Lung (tissue), 12 donors: Measurements from ENCODE around the gene BCAS3. TPM values are rescaled to one million over a fixed set of nuclear protein-coding genes. Genes with fewer than 3 reads are reported as not detected.

Experiments
- ATAC-seq: fragments of 200-7000 bp; cut with Tn5 transposase; one replicate; pipeline ENCODE4 v1.9.1; 2020; ENCODE audit warnings: moderate number of reproducible peaks; ENCODE audit not compliant: insufficient read depth, low FRiP score
- DNase-seq, 3 donors: peaks; one replicate each; pipeline ENCODE4 v3.0.0-alpha.2; 2013 to 2017
- H3K27ac ChIP-seq, 2 donors: one replicate each; pipeline ENCODE4 v1.5.1; 2013; ENCODE audit warnings: mild to moderate bottlenecking in 2 of 2, moderate library complexity in 2 of 2, control low read depth in 1 of 2, inconsistent platforms in 1 of 2, low read depth in 1 of 2, low read length in 1 of 2
- H3K27me3 ChIP-seq, 3 donors: one replicate each; pipeline ENCODE4 v1.5.1; 2013; ENCODE audit warnings: low read length in 2 of 3; ENCODE audit not compliant: control insufficient read depth in 3 of 3, insufficient read depth in 3 of 3
- H3K36me3 ChIP-seq, 4 donors: one replicate each; pipeline ENCODE4 v1.5.1; 2013; ENCODE audit warnings: low read length in 4 of 4, mild to moderate bottlenecking in 1 of 4, moderate library complexity in 1 of 4; ENCODE audit not compliant: control insufficient read depth in 4 of 4, insufficient read depth in 4 of 4
- H3K4me1 ChIP-seq, 5 donors: one replicate each; pipeline ENCODE4 v1.5.1; 2013; ENCODE audit warnings: low read length in 5 of 5, mild to moderate bottlenecking in 2 of 5, moderate library complexity in 1 of 5; ENCODE audit not compliant: control insufficient read depth in 5 of 5, insufficient read depth in 5 of 5
- H3K4me3 ChIP-seq: one replicate; pipeline ENCODE4 v1.5.1; 2013; ENCODE audit warnings: mild to moderate bottlenecking, control low read depth, moderate library complexity
- H3K9ac ChIP-seq, 2 donors: one replicate each; pipeline ENCODE4 v1.5.1; 2013; ENCODE audit warnings: low read length in 2 of 2, control low read depth in 1 of 2; ENCODE audit not compliant: insufficient read depth in 1 of 2
- H3K9me3 ChIP-seq, 4 donors: one replicate each; pipeline ENCODE4 v1.5.1; 2013; ENCODE audit warnings: low read length in 3 of 4, mild to moderate bottlenecking in 1 of 4, moderate library complexity in 1 of 4; ENCODE audit not compliant: control insufficient read depth in 4 of 4, insufficient read depth in 3 of 4
- CTCF ChIP-seq: IDR thresholded peaks from 2 replicates; pipeline ENCODE4 v1.5.1; 2012; ENCODE audit warnings: mild to moderate bottlenecking; ENCODE audit errors: control extremely low read depth, extremely low read depth
- WGBS, 2 donors: extraction: QIAGEN DNeasy Blood & Tissue Kit; methylation state at CpG; one replicate each; pipeline ENCODE4 v1.1.7; 2013; 5-methylcytosine and 5-hydroxymethylcytosine counted together
- polyA plus RNA-seq, 2 donors: library from polyadenylated mRNA; stranded (reverse); fragments of 200-250 nt; gene quantifications; one replicate each; pipeline ENCODE4 v1.2.1, GENCODE V29; 2013
- total RNA-seq, 2 donors: library from RNA; depleted of rRNA in 1 of 2; stranded (reverse); fragments of >200 nt in 1 of 2; gene quantifications; one replicate each; pipeline ENCODE4 v1.2.1, GENCODE V29; 2014 to 2021
- donor health status: control.
- donor health status: control.
- donor health status: Bipolar disorder and iron deficiency.
- donor health status: healthy.
- donor health status: DM: yes; HTN: yes; CAD: no.

Gene BCAS3
- total and polyA plus RNA-seq, 4 donors: 4.0 to 101 (median 20.3) TPM

- Histone ChIP-seq H3K27me3 (no peaks in the 10 kb centered on the region), H3K27ac (no peak overlapping the region), H3K4me3 (no peak overlapping the region), H3K4me1 (no peaks in the 10 kb centered on the region), H3K9ac (no peak overlapping the region), H3K36me3 (no peaks in the 10 kb centered on the region), H3K9me3 (peaks cover 0 to 6% (median 0%) of the 10 kb centered on the region in 4 donors)
- ATAC-seq (no peak), DNase-seq (no peak)
- 88 to 92% methylated on average over 1 of the region's 1 CpG for WGBS, 2 donors
- TF ChIP-seq CTCF: no peak
These were observed 236.4 kb downstream of the BCAS3 start for GRCh38 chr17:60914078-60914477.

DNA sequence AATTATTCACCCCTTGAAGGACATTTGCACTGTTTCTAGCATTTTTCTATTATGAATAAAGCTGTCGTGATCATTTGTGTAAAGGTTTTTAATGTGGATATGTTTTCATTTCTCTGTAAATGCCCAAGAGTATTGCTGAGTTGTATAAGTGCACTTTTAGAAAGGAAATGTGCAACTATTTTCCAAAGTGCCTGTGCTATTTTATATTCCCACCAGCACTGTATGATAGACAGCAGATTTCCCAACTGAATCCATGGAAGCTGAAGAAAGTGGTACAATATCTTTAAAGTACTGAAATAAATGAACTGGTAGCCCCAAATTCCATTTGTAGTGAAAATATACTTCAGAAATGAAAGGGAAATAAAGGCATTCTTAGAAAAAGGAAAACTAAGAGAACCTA is 238.4 kb downstream of the BCAS3 start:
- Histone ChIP-seq H3K9me3 (peaks cover 0 to 6% (median 0%) of the 10 kb centered on the region in 4 donors), H3K9ac (no peak overlapping the region), H3K4me3 (no peak overlapping the region), H3K27me3 (no peaks in the 10 kb centered on the region), H3K36me3 (no peaks in the 10 kb centered on the region), H3K27ac (no peak overlapping the region), H3K4me1 (no peaks in the 10 kb centered on the region)
- 95 to 100% methylated on average over 1 of the region's 1 CpG for WGBS, 2 donors
- DNase-seq (no peak), ATAC-seq (no peak)
- TF ChIP-seq CTCF: no peak

- peaks cover 0 to 6% (median 0%) of the 10 kb centered on the region in 4 donors for H3K9me3 ChIP-seq
- no peaks in the 10 kb centered on the region for H3K27me3 ChIP-seq
- H3K27ac ChIP-seq: no peak overlapping the region
- no peaks in the 10 kb centered on the region for H3K36me3 ChIP-seq
- ATAC-seq: no peak
- no peaks in the 10 kb centered on the region for H3K4me1 ChIP-seq
- 83 to 91% methylated on average over 2 of the region's 2 CpGs for WGBS, 2 donors
- no peak for DNase-seq
- H3K4me3 ChIP-seq: no peak overlapping the region
- H3K9ac ChIP-seq: no peak overlapping the region
- TF ChIP-seq CTCF: no peak
These were observed 242.5 kb downstream of the BCAS3 start for GRCh38 chr17:60920107-60920506.

DNA sequence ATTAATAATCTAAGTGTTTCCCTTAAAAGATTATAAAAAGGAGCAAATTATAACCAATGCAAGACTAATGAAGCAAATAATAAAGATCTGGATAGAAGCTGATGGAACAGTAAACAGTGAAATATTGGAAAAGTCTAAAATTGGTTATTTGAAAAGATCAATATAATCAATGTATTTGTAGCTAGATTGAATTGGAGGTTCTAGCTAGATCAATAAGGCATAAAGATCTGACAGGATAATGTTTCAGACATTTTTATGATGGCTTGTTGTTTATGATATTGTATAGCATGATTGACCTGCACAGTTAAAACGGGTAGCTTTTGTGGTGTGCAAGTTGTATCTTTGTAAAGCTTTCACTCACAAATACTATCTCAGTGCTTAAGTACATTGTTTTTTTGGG is 245.3 kb downstream of the BCAS3 start:
- Histone ChIP-seq H3K4me3 (no peak overlapping the region), H3K4me1 (no peaks in the 10 kb centered on the region), H3K27me3 (no peaks in the 10 kb centered on the region), H3K36me3 (no peaks in the 10 kb centered on the region), H3K9ac (no peak overlapping the region), H3K9me3 (no peaks in the 10 kb centered on the region), H3K27ac (no peak overlapping the region)
- TF ChIP-seq CTCF: no peak
- no peak for ATAC-seq
- WGBS, 2 donors: 85% methylated on average over 1 of the region's 1 CpG
- no peak for DNase-seq
